ENCODE data around the gene PPT1.

- no peak for TF ChIP-seq CTCF (conservative IDR thresholded peaks at IDR 0.05)
- TF ChIP-seq EZH2 (IDR thresholded peaks at IDR 0.05; ENCODE audit: low read depth), result no peak
Measured at GRCh38 chr1:40040511-40041465, 56.3 kb downstream of the PPT1 start, which contains the start of gene CAP1.

Data from PC-9 (cell line).